A204.1 (cell line): Measurements from ENCODE around the gene SPEG.

Experiments
- FAIRE-seq: peaks from 2 replicates; lab custom pipeline; 2012; peaks lifted over from hg19 to GRCh38; lab: Jason Lieb, UNC

The SPEG gene

DNA sequence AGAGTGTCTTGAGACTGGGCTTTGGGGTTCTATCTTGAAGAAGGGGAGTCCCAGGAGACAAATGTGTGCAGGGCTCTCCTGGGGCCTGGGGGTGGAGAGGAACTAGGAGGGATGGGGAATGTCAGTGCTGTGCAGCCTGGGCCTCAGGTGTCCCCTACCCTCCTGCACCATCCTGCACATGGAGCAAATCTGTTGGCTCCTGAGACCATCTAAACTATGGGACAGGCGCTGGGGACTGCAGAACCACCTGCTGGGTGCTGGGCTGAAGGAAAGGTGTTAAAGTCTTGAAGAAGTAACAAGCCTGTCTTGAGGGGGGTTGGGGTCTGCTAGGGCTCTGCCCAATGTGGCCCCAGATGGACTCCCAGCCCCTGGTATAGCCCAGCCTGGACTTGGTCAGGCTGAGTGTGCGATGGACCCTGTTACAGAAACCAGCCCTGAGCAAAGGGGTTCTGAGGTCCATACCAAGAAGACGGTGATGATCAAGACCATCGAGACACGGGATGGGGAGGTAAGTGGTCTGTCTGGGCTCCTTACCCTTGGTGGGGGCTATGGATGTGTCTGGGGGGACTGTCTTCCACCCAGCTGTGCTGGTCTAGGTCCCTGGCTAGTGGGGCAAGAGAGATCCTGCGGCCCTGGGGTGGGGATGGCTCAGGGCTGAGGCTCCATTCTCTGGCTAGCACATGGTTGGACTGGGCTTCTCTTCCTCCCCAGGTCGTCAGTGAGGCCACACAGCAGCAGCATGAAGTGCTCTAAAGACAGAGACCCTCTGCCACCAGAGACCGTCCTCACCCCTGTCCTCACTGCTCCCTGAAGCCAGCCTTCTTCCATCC, 9.2 kb upstream of the SPEG start:
- no peak for FAIRE-seq

DNA sequence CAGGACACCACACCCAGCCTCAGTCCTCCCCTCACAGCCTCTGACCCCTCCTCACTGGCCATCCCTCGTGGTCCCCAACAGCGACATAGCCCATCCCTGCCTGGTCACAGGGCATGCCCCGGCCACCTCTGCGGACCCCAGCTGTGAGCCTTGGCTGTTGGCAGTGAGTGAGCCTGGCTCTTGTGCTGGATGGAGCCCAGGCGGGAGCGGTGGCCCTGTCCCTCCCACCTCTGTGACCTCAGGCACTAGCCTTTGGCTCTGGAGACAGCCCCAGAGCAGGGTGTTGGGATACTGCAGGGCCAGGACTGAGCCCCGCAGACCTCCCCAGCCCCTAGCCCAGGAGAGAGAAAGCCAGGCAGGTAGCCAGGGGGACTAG, 8.6 kb upstream of the SPEG start:
- FAIRE-seq: no peak

GRCh38 chr2:219426534-219427136, 8.0 kb upstream of the SPEG start:
- no peak for FAIRE-seq

DNA sequence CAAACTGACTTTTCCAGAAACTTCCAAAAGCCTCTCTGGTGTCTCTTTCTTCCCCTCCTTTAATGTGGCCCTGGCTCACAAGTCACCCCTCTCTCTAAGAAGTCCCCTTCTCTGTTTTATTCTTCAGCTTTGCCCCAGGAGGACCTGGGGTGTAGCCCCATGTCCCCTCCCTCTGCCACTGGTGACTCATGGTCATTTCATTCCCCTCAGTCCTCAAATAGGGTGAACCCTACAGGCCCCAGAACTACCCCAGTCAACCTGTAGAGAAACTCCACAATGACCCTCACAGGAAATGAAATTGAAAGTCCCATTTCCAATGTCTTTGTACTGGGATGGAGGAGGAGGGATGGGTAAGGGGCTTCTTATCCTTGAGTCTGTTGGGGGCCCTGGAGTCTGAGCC, 6.2 kb upstream of the SPEG start:
- no peak for FAIRE-seq

DNA sequence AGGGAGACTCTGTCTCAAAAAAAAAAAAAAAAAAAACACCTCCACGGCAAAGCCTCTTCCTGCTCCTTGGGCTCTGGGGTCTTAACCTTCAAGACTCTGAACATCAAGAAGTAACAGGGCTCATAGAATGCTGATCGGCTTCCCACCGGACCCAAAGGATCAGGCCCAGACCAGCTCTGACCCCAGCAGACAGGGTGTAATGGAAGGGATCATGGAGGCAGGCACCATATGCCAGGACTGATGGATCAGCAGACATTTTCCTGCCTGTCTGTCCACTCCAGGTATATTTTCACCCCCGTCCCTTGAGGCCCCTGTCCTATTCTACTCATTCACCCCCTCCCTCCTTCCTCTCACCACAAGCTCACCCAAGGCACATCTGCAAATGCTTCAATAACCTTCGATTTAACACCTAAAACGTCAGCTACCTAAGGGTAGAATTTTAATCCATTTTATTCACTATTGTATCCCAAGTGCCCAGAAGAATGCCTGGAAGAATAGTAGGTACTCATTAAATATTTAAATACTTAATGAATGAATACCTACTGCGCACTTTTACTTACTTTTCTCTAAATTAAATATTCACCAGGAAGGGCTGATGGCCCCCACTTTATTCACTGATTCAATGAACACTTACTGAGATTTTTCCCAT, 4.6 kb upstream of the SPEG start:
- no peak for FAIRE-seq

DNA sequence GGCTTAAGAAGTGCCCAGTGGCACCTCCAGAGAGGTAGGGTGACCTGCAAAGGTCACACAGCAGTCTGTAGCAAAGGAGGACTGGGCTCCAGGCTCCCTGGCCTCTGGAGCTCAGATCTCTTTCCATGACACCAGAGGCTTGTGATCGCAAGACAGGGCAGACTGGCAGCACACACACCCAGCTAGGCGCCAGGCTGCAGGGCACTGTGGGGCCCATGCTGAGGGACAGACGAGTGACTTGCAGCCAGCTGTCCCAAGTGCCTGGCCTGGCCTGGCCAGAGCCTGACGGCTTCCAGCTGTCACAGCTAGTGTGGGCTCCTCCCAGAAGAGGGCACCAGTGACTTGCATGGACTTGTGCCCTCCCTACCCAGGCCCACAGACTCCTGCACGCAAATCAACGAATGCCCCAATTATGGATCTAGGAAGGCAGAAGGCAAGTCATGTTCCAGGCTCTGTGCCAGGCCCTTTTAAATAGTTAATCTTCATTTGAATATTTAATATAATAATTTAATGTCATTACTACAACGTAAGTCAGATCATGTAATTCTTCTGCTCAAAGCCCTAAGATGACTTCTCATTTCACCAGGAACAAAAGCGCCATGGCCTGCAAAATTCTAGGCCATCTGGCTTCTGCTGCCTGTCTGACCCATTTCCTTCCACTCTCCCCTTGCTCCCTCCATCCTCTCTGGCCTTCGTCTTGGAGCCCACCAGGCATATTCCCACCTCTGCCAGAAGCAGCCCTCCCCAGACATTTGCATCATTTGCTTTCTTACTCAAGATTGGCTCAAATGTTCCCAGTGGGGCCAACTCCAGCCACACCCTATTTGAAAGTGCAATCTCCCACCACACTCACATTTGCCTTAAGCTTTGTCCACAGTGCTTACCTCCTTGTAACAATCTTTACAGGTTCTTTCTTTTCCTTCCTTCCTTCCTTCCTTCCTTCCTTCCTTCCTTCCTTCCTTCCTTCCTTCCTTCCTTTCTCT, 3.7 kb upstream of the SPEG start:
- no peak for FAIRE-seq

GRCh38 chr2:219433666-219434467, 776 bp upstream of the SPEG start:
- FAIRE-seq: no peak

- no peak for FAIRE-seq
These were observed 250 bp upstream of the SPEG start for GRCh38 chr2:219434468-219434717.

DNA sequence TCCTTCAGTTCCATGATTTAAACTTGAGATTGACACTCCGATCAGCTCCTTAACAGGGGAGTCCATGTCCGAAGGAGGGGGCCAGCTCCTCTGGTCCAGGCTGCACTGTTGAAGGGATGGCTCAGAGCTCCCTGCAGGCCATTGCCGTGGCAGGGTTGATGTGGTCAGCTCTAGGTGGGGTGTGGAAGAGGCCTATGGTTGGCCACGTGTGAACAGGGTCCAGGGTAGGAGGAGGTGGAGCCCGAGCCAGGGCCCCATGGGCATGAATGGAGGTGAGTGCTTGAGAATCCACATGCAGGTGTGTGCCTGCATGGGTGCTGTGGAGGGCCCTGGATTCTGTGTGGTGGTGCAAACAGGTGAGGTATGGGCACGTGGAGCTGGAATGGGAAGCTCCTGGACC, 1.1 kb downstream of the SPEG start:
- no peak for FAIRE-seq

DNA sequence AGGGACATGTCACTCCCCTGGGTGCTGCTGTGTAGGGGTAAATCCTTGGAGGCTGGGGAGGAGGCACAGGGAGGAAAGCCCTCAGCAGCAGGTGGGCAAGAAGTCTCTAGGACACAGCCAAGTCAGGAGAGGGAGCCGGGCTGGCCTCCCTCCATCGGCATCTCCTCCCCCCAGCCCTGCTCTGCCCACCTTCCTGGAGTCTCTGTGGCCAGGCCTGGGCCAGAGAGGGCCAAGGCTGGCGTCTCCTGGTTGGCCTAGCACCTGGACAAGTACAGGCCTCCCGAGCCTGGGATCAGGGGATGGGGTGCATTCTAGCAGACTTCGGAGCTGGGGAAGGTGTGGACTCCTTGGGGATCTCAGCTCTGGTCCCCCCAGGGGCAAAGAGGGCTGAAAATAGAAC, 1.8 kb downstream of the SPEG start:
- no peak for FAIRE-seq

GRCh38 chr2:219437141-219437540, 2.5 kb downstream of the SPEG start:
- no peak for FAIRE-seq

GRCh38 chr2:219437690-219438206, 3.1 kb downstream of the SPEG start:
- FAIRE-seq: no peak

GRCh38 chr2:219438453-219438852, 3.8 kb downstream of the SPEG start:
- no peak for FAIRE-seq

- FAIRE-seq: no peak
These were observed 4.9 kb downstream of the SPEG start for GRCh38 chr2:219439506-219439905.

- no peak for FAIRE-seq
These were observed 6.0 kb downstream of the SPEG start for GRCh38 chr2:219440388-219441256.

- no peak for FAIRE-seq
These were observed 7.0 kb downstream of the SPEG start for GRCh38 chr2:219441451-219442255.

GRCh38 chr2:219442256-219443015, 7.8 kb downstream of the SPEG start:
- FAIRE-seq: no peak

DNA sequence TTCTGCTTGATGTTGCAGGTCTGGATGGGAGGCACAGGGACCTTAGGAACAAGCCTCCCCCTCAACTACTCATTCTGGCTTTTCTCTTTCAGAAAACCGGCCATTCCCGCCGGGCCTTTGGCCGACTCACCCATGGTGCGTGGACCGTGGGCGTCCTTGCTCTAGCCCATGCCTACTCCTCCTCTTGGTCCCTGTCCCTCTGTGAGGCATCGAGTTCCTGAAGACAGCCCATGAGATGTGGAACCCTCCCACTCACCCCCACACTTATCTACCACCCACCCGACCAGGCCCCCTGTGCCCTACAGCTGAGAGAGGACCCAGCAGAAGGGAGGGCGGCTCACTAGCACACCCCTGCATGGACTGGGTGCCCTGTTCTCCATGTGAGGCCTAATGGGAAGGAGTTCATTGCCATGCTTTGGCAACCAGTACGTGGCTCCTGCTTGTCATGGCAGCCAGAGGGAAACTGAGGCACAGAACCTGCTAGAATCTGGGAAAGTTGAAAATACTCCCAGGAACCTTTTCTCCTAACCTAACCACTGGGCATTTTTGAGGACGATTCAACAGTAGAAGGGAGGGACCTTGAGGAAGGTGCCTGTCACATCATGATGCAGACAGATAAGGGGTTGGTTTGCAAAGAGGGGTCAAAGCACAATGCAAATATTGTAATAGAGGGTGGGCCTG, 8.5 kb downstream of the SPEG start:
- no peak for FAIRE-seq

DNA sequence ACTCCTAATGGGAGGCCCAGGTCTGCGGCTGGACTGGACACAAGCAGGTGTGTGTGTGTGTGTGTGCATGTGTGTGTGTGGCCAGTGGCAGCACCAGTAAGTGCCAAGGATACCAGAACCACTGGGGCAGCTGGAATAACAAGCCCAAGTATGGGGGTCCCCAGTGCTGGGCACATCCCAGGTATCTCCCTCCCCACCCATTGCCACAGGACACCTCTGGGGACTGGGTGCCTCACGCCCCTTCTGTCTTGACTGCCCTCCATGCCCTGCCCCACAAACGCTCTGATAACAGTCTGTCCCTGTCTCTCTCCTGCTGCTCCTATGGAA, 9.0 kb downstream of the SPEG start:
- no peak for FAIRE-seq
